HG03571 (cell line): Measurements from ENCODE around the gene TAPBP.
"Not testable (repeated sequence)": the region's sequence is repeated elsewhere in the genome, so short reads cannot be mapped to it uniquely, and the experiment has no call there.

Experiments
- ATAC-seq: cut with Tn5 transposase; IDR thresholded peaks from one replicate; pipeline ENCODE4 v1.9.1; 2021; ENCODE audit not compliant: unreplicated experiment

Gene TAPBP

GRCh38 chr6:33277663-33278391 is 36.1 kb downstream of the TAPBP start:
- no peak for ATAC-seq

- peak; percentile 45 for ATAC-seq
Measured at GRCh38 chr6:33276864-33277662, 36.8 kb downstream of the TAPBP start, which contains the start of gene B3GALT4. B3GALT4 (plus strand) TSS chr6:33277123; CDS start chr6:33277420, 297 bp downstream.

GRCh38 chr6:33276581-33276863 is 37.4 kb downstream of the TAPBP start:
- no peak for ATAC-seq

GRCh38 chr6:33275795-33276580 is 37.9 kb downstream of the TAPBP start:
- not testable (repeated sequence) for ATAC-seq

GRCh38 chr6:33273924-33274902 is 39.7 kb downstream of the TAPBP start:
- ATAC-seq, result no peak

GRCh38 chr6:33273129-33273923 is 40.6 kb downstream of the TAPBP start:
- ATAC-seq, result no peak

- ATAC-seq, result peak; percentile 6
Measured at GRCh38 chr6:33272275-33273128, 41.4 kb downstream of the TAPBP start.

GRCh38 chr6:33271468-33272274 is 42.2 kb downstream of the TAPBP start, which contains the start of the genes RPS18 and VPS52:
RPS18 (plus strand) TSS chr6:33272075; CDS start chr6:33272120, 45 bp downstream.
VPS52 (minus strand) TSS chr6:33271876; CDS start chr6:33271675, 201 bp downstream.
- peak; percentile 68 for ATAC-seq

- no peak for ATAC-seq
Measured at GRCh38 chr6:33271117-33271467, 42.8 kb downstream of the TAPBP start.

- no peak for ATAC-seq
Measured at GRCh38 chr6:33264015-33264414, 49.9 kb downstream of the TAPBP start.

- ATAC-seq, result not testable (repeated sequence)
Measured at GRCh38 chr6:33262490-33262889, 51.4 kb downstream of the TAPBP start.

- no peak for ATAC-seq
Measured at GRCh38 chr6:33259032-33259431, 54.8 kb downstream of the TAPBP start.

- no peak for ATAC-seq
Measured at GRCh38 chr6:33254591-33254990, 59.3 kb downstream of the TAPBP start.

GRCh38 chr6:33252759-33253158 is 61.1 kb downstream of the TAPBP start:
- ATAC-seq, result no peak

- no peak for ATAC-seq
Measured at GRCh38 chr6:33251395-33252012, 62.4 kb downstream of the TAPBP start.

GRCh38 chr6:33250731-33251130 is 63.1 kb downstream of the TAPBP start:
- no peak for ATAC-seq
